Neural cell (in vitro differentiated cells): ENCODE data around the gene HDAC4.

Experiments
- EP300 ChIP-seq: fragments of 450-650 bp; conservative IDR thresholded peaks from 2 replicates; pipeline ENCODE4 v1.6.1; 2014; ENCODE audit warnings: antibody characterized with exemption, mild to moderate bottlenecking, moderate library complexity; ENCODE audit not compliant: poor library complexity, severe bottlenecking
- TF ChIP-seq, protein P1 (sequence below): fragments of 450-650 bp; IDR thresholded peaks from 2 replicates; pipeline ENCODE4 v1.5.1; 2014; ENCODE audit warnings: antibody characterized with exemption, mild to moderate bottlenecking, moderate library complexity; ENCODE audit not compliant: poor library complexity, severe bottlenecking

DNA sequence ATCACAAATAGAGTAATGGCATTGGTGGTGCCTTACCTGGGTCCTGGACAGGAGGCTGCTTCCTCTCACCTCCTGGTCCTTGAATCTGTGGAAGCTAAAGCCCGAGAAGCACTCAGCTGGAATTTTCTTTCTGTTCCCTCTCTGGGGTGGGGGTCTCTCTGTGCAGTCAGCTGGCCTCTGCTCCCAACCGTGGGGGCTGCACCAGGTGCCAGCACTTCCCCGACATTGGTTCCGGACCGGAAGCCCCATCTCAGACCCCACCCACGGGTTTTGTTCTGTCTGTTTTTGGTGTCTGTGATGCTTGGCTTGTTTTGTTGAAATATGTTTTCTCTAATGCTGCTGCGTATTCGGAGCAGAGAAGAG, 398.2 kb downstream of the HDAC4 start:
- TF ChIP-seq EP300 = no peak
- TF ChIP-seq, protein P1, sequence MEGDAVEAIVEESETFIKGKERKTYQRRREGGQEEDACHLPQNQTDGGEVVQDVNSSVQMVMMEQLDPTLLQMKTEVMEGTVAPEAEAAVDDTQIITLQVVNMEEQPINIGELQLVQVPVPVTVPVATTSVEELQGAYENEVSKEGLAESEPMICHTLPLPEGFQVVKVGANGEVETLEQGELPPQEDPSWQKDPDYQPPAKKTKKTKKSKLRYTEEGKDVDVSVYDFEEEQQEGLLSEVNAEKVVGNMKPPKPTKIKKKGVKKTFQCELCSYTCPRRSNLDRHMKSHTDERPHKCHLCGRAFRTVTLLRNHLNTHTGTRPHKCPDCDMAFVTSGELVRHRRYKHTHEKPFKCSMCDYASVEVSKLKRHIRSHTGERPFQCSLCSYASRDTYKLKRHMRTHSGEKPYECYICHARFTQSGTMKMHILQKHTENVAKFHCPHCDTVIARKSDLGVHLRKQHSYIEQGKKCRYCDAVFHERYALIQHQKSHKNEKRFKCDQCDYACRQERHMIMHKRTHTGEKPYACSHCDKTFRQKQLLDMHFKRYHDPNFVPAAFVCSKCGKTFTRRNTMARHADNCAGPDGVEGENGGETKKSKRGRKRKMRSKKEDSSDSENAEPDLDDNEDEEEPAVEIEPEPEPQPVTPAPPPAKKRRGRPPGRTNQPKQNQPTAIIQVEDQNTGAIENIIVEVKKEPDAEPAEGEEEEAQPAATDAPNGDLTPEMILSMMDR = no peak
